GM21526 (cell line): ENCODE measurements around the gene KCNE1.
"Not testable (repeated sequence)": the region's sequence is repeated elsewhere in the genome, so short reads cannot be mapped to it uniquely, and the experiment has no call there.

Experiments used
- ATAC-seq: cut with Tn5 transposase; IDR thresholded peaks from one replicate; pipeline ENCODE4 v1.9.1; 2021; ENCODE audit warnings: moderate library complexity; ENCODE audit not compliant: unreplicated experiment, low FRiP score

Gene KCNE1

DNA sequence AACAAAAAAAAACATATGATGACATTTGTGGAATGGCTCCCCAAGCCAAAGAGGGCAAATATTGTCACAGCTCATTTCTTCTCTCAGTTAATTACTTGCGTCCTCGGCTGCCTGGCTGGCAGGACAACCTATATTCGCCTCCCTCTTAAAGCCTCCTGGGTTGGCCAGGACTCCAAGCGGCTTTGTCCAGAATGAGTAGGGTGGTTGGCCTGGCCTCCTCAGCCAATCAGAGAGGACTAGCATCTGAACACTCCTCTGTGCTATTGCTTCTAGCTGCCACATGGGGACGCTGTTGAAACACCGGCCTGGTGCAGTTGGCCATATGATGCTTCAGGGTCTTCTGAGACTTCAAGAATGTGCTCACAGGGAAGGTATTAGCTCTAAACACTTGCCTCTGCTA lies 83.6 kb downstream of the KCNE1 start:
- not testable (repeated sequence) for ATAC-seq

DNA sequence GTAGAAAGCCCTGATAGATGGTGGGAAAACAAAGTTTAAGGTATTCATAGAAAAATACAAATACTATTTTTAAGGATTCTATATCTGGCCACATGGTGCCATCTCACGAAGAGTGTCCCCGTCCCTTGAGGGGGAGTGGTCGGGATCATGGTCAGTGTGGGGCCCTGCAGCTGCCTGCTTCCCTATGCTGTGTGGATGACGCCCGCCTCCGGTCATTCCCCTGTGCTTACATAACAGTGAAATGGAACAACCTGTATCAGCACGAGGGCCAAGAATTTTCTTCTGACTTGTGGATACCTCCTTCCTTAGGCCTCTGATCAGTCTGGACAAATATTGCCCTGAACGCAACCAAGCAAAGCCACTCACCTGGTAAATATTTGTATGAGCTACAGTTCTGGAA lies 84.7 kb downstream of the KCNE1 start:
- ATAC-seq = not testable (repeated sequence)

DNA sequence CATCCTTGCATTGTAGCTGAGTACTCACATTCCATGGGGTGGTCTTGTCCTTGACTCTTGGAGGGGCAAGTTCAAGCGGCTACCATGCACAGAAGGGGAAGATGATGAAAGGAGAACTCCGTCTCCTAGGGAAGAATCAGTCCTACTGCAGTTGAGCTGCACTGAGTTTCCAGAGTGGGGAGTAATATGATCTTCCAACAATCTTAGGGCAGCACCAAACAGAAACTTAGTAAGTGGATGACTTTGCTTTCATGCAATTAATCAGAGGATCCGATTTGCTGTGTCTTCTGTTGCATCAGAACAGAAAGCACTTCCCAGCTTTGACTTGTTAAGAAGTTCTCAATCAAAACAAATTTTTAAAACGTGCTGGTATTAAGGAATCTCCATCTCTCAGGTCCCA lies 88.2 kb downstream of the KCNE1 start, which contains the start of gene SMIM34:
TSS of gene SMIM34 (minus strand) at position 147 of the 400 bp plus-strand sequence. CDS start at position 35, 112 bp downstream.
- ATAC-seq = not testable (repeated sequence)

DNA sequence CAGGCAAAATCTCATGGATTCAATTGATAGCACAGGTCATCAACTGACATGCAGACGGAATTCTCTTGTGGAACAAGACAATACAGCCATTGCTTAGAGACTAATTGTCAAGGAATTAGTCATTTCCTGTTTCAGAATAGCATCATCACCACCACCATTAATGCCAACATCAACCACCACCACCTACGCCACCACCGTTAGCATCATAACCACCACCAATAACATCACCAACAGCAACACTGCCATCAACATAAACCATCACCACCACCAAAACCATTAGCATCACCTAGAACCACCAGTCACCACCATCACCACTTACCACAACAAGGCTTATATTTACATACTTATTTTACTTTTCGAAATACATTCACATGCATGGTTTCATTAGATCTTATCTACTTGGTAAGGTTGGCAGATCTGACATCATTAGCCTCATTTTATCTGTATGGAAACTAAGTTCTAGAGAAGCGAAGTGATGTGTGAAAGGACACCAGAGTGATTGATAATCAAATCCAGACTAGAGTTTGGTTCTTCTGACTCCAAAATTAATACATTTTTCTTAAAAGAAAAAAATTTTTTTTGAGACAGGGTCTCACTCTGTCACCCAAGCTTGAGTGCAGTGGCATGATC lies 94.4 kb downstream of the KCNE1 start:
- not testable (repeated sequence) for ATAC-seq

DNA sequence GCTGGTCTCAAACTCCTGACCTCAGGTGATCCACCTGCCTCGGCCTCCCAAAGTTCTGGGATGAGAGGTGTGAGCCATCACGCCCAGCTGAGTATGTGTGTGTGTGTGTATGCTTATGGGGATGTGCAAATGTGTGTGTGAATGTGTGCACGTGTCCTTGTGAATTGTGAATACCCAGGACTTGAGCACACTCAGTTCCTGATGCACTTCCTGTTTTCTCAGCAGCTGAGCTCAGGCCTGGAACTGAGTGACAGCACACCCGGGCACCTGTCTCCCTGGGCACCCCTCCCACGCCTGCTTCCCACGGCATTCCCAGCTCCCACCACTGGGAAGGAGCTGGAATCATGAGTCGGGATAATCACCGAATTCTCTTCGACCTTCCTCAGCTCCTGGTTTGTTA lies 104.7 kb downstream of the KCNE1 start:
- ATAC-seq = not testable (repeated sequence)

DNA sequence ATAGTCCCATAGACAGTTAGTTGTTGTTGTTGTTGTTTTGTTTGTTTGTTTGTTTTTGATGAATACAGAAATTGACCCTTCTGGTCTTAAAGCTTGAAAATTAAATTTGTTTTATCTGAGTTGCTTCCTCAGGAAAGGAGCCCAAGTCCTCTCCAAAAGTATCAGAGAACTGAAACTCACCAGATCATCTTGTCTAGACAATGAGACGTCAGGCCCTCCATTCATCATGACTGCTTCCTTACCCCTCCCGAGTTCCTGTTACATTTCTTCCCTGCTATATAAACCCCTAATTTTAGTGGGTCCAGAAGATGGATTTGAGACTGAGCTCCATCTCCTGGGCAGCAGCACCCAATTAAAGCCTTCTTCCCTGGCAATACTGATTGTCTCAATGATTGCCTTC lies 105.3 kb downstream of the KCNE1 start:
- ATAC-seq = not testable (repeated sequence)

DNA sequence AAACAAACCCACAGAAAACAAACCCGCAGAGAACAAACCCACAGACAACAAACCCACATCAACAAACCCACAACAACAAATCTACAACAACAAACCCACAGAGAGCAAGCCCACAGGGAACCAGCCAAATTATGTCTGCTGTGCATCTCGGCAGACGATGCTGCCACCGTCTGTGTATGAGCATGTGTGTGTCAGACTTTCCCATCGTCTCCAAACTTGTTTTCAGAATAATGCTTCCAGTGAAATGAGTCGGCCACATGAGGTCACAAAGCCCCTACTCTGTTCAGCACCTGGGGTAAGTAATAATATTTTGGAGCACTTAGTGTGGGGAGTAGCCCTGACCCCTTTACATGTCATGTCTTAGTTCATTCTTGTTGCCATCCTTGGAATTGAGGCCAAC lies 105.9 kb downstream of the KCNE1 start:
- ATAC-seq = not testable (repeated sequence)

DNA sequence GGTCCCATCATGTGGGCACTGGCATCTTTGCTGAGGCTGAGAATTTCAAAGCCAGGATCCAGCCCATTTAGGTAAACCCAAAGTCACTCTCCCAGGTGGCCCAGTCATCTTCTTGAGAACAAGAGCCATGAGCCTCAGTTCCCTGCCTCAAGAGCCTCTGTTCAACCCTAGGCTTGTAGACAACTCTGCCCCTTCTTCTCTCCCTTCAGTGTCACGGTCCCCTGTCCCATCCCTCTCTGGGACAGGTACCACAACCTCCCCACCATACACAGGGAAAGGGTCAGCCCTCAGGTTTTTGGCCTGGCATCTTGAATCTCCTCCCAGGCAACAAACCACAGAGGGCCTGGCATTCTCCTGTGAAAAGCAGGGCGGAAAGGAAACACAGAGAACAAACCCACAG lies 106.3 kb downstream of the KCNE1 start:
- not testable (repeated sequence) for ATAC-seq

DNA sequence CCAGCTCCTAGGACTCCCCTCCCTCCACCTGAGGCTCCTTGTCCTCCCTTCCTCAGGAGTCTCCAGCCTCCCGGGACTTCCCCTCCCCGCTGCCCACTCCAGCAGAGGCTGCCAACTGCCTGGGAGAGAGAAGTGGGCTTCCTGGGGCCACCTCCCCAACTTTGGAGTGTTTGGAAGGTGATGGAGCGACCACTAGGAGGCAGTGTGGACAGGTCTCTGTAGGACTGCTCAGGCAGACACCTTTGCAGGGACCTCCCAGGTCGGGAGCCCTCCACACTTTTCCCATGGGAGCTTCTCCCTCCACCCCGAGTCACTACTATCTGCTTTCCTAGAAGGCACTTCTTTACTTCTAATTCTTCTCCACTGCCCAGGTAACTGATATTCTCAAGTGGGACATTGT lies 107.3 kb downstream of the KCNE1 start:
- ATAC-seq = not testable (repeated sequence)

DNA sequence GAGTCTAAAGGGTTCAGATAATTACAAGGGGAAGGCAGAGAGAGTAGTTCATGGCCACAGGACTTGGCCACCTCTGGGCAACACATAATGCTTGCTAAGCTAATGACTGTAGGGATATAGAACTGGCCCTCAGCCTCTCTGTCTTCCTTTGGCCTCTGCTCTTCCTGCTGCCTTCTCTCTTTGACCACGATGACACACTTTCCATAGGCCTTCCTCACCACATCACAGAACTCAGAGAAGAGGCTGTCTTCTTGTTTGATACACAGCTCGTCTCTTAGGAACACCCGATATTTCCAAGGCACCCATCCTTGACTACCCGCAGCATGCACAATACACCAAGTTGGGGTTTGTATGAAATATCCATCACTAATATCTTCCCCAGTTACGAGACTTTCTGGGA lies 111.5 kb downstream of the KCNE1 start:
- ATAC-seq = not testable (repeated sequence)
